HepG2 (cell line): ENCODE data around the gene FAM83E. TPM values are rescaled to one million over a fixed set of nuclear protein-coding genes. Genes with fewer than 3 reads are reported as not detected.
A peak's percentile ranks its signal among the peaks of the same experiment; 100 is the strongest.

ENCODE experiments used
- BCLAF1 ChIP-seq: fragments of 450-650 bp; IDR thresholded peaks from 2 replicates; pipeline ENCODE4 v1.6.1; 2017; ENCODE audit warnings: mild to moderate bottlenecking
- CREM ChIP-seq, 2 experiments: sonication (generic) in 1 of 2; formaldehyde crosslinking in 1 of 2; IDR thresholded peaks; 2 replicates each; pipeline versions ENCODE4 v1.4.0 to v1.6.1; 2016 to 2020; ENCODE audit warnings: antibody characterized with exemption in 1 of 2, mild to moderate bottlenecking in 1 of 2, missing genetic modification reagents in 1 of 2
- ELF3 ChIP-seq: IDR thresholded peaks from 2 replicates; pipeline ENCODE4 v1.6.1; 2016; ENCODE audit warnings: missing genetic modification reagents, missing compliant biosample characterization
- GATA4 ChIP-seq: sonication (generic); IDR thresholded peaks from 2 replicates; pipeline ENCODE4 v1.6.1; 2016; ENCODE audit warnings: antibody characterized with exemption, low read depth, borderline replicate concordance
- KDM5B ChIP-seq: sonication (generic); formaldehyde crosslinking; IDR thresholded peaks from 2 replicates; pipeline ENCODE4 v1.4.0; 2020; ENCODE audit warnings: missing genetic modification reagents, mild to moderate bottlenecking, borderline replicate concordance
- MAZ ChIP-seq, 2 experiments: sonication (generic) in 1 of 2; formaldehyde crosslinking in 1 of 2; IDR thresholded peaks; 2 replicates each; pipeline versions ENCODE4 v1.5.0 to v1.6.1; 2012 to 2020; ENCODE audit warnings: low read depth in 2 of 2, mild to moderate bottlenecking in 2 of 2, borderline replicate concordance in 1 of 2, improper control_type of control experiment in 1 of 2, low read length in 1 of 2, missing genetic modification reagents in 1 of 2, moderate library complexity in 1 of 2
- NFE2 ChIP-seq: sonication (generic); formaldehyde crosslinking; IDR thresholded peaks from 2 replicates; pipeline ENCODE4 v1.4.0; 2020; ENCODE audit warnings: missing genetic modification reagents
- PHB2 ChIP-seq: fragments of 450-650 bp; IDR thresholded peaks from 2 replicates; pipeline ENCODE4 v1.6.1; 2018; ENCODE audit not compliant: partially characterized antibody
- RAD51 ChIP-seq: fragments of 450-650 bp; IDR thresholded peaks from 2 replicates; pipeline ENCODE4 v1.6.1; 2016; ENCODE audit warnings: borderline replicate concordance
- RERE ChIP-seq: IDR thresholded peaks from 2 replicates; pipeline ENCODE4 v1.6.1; 2016; ENCODE audit warnings: low read depth, missing genetic modification reagents, missing compliant biosample characterization
- TCF12 ChIP-seq, 2 experiments: fragments of 450-650 bp in 1 of 2; sonication (generic) in 1 of 2; formaldehyde crosslinking in 1 of 2; IDR thresholded peaks; 2 replicates each; pipeline versions ENCODE4 v1.6.1 to v1.8.0; 2017 to 2022; ENCODE audit warnings: antibody characterized with exemption in 1 of 2, mild to moderate bottlenecking in 1 of 2, missing genetic modification reagents in 1 of 2, moderate library complexity in 1 of 2
- TOPORS ChIP-seq: sonication (generic); formaldehyde crosslinking; IDR thresholded peaks from 2 replicates; pipeline ENCODE4 v1.8.0; 2023; ENCODE audit warnings: mild to moderate bottlenecking, missing genetic modification reagents
- ZNF34 ChIP-seq: sonication (generic); formaldehyde crosslinking; IDR thresholded peaks from 2 replicates; pipeline ENCODE4 v1.4.0; 2020; ENCODE audit warnings: mild to moderate bottlenecking, missing genetic modification reagents, borderline replicate concordance
- ZNF430 ChIP-seq: sonication (generic); formaldehyde crosslinking; IDR thresholded peaks from 2 replicates; pipeline ENCODE4 v1.9.0; 2021; ENCODE audit warnings: mild to moderate bottlenecking, missing genetic modification reagents
- ZNF512 ChIP-seq: sonication (generic); formaldehyde crosslinking; IDR thresholded peaks from 2 replicates; pipeline ENCODE4 v1.4.0; 2020; ENCODE audit warnings: mild to moderate bottlenecking, missing genetic modification reagents
- ZSCAN31 ChIP-seq: sonication (generic); formaldehyde crosslinking; IDR thresholded peaks from 2 replicates; pipeline ENCODE4 v1.5.0; 2020; ENCODE audit warnings: low read depth, mild to moderate bottlenecking, missing genetic modification reagents
- polyA plus RNA-seq, 8 experiments: library from polyadenylated mRNA; depleted of rRNA in 3 of 8; stranded (reverse) in 7 of 8; unstranded in 1 of 8; fragments of >200 nt; fragmentation: Illumina TruSeq in 4 of 8; extraction: Trizol in 4 of 8; gene quantifications; 2 replicates each; pipeline versions ENCODE4 v1.2.1 to v1.2.3, GENCODE V29; 2011 to 2016; ENCODE audit warnings: low read depth in 4 of 8, missing spikeins in 1 of 8, mixed read lengths in 1 of 8; ENCODE audit not compliant: insufficient read depth in 1 of 8
- total RNA-seq, 5 experiments: library from RNA; depleted of rRNA; stranded (reverse); fragments of >200 nt; fragmentation: Illumina TruSeq; extraction: Trizol; gene quantifications; 2 replicates each; pipeline ENCODE4 v1.2.3, GENCODE V29; 2016; ENCODE audit warnings: low read depth in 1 of 5

FAM83E gene
- total and polyA plus RNA-seq, 2 of the 13 experiments (the other 11 are each of a cell fraction or from before 2014, with no cell fraction given) = 0.18 to 0.60 TPM

- no peak for TF ChIP-seq NFE2
- no peak for TF ChIP-seq RAD51
- peak; percentile 85; the same call in 1 of the 2 replicates for TF ChIP-seq KDM5B (CRISPR knock-in tag)
- TF ChIP-seq ZNF34 = no peak
- TF ChIP-seq ELF3 = peak; percentile 91
- TF ChIP-seq ZSCAN31 (CRISPR knock-in tag) = peak; percentile 95
- peak; percentile 71 for TF ChIP-seq GATA4
- TF ChIP-seq ZNF430 (CRISPR knock-in tag) = no peak
- TF ChIP-seq TOPORS = peak; percentile 34; the same call in 1 of the 2 replicates
- no peak for TF ChIP-seq ZNF512 (CRISPR knock-in tag)
- TF ChIP-seq CREM (IDR thresholded peaks at IDR 0.05) = peak; percentile 100
- peak; percentile 92 for TF ChIP-seq CREM (CRISPR knock-in tag; IDR thresholded peaks at IDR 0.05)
- peak; percentile 61; the same call in 1 of the 2 replicates for TF ChIP-seq RERE
- no peak for TF ChIP-seq BCLAF1
- peak; percentile 24 for TF ChIP-seq MAZ (IDR thresholded peaks at IDR 0.05; ENCODE audit: borderline replicate concordance, low read depth, low read length)
- TF ChIP-seq MAZ (CRISPR knock-in tag; IDR thresholded peaks at IDR 0.05; ENCODE audit: low read depth) = peak; percentile 90
- TF ChIP-seq PHB2 = no peak
- no peak for TF ChIP-seq TCF12 (IDR thresholded peaks at IDR 0.05)
- no peak for TF ChIP-seq TCF12 (CRISPR knock-in tag; IDR thresholded peaks at IDR 0.05)
These were observed 4.2 kb upstream of the FAM83E start, which contains the start of the genes RPL18 and SPHK2 (continued) for GRCh38 chr19:48618916-48619691.
